ENCODE data around the gene OTOF.

OTOF gene

DNA sequence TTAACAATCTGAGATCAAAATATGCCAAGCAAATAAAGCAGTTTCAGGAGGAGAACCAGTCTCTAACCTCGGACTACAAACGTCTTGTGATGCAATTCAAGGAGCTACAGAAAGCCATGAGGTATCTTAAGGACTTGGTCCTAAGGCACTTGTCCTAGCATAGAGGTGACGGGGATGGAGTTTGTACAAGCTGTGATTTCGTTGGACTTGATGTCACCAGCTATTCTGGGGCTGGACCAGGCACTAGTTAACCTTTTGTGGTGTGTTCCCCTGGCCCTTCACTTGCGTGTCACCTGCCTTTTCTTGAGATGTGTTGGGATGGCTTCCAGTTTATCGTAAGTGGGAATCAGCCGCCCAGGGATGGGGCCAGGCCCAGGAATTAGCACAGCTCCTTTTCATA, 33.7 kb downstream of the OTOF start:
- DNase-seq, result no peak

GRCh38 chr2:26442707-26443106, 35.2 kb downstream of the OTOF start:
- no peak for DNase-seq

GRCh38 chr2:26442301-26442700, 35.6 kb downstream of the OTOF start:
- DNase-seq, result no peak

DNA sequence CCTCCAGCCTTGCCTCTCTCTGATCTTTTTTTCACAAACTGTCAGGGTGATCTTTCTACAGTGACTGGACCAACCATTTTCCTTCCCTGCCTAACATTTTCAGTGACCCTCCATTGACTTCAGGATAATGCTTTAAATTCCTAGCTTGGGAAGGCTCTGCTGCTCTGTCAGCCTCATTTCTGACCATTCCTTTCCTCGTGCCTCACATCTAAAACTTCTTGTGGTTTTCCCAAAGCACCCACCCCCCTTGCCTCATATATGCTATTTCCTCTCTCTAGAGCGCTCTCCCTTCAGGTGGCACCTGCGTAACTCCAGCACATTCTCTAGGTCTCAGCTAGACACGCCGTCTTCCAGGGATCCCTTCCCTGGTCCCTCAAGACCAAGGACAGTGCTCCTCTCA, 39.0 kb downstream of the OTOF start:
- DNase-seq, result no peak

DNA sequence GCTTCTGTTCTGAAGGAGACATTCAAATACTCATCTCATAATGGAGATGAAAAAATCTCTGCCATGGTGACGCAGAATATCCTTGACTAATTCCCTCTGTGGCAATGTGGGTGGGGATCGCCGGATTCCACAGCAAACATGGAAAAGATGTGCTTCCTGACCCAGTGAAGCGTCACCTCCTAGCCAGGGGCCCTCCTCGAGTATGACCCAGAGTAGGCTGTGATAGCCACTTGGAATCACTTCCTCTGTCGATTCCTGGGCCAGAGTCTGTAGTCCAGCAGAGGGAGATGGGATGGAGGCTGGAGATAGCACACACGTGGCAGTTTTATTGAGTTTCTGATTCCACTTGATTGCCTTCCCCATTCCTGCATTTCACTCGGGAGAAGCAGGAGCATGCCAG, 39.4 kb downstream of the OTOF start:
- no peak for DNase-seq

DNA sequence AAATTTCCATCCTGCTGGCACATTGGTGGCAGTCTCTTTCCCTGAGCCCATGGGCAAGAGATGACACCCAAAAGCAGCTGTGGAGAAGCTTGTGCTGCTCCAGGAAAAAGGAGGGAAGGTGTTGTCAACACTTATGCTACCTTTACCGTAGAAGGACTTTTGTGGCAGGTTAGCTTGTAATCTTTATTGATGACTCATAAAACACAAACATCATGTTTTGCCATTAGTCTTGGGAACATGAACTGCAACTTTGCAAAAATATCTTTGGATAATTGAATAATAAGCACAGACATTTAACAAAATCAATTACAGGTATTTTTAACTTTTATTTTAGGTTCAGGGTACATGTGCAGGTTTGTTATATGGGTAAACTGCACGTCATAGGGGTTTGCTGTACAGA, 42.8 kb downstream of the OTOF start:
- DNase-seq, result no peak

- DNase-seq, result no peak
Observed at GRCh38 chr2:26432859-26433258, 45.1 kb downstream of the OTOF start.

GRCh38 chr2:26432363-26432762, 45.6 kb downstream of the OTOF start:
- DNase-seq, result no peak

DNA sequence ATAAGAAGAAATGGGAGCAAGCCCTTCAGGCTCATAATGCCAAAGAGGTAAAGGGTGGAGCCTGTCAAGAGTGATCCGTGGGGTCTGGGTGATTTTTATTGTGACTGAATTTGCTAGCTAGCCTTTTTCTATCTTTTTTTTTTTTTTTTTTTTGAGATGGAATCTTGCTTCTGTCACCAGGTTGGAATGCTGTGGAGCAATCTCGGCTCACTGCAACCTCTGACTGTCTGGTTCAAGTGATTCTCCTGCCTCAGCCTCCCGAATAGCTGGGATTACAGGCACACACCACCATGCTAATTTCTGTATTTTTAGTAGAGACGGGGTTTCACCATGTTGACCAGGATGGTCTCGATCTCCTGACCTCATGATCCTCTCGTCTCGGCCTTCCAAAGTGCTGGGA, 47.1 kb downstream of the OTOF start:
- no peak for DNase-seq

- DNase-seq, result no peak
Observed at GRCh38 chr2:26429779-26430578, 47.9 kb downstream of the OTOF start.

- DNase-seq, result no peak
Observed at GRCh38 chr2:26428846-26429245, 49.1 kb downstream of the OTOF start.

DNA sequence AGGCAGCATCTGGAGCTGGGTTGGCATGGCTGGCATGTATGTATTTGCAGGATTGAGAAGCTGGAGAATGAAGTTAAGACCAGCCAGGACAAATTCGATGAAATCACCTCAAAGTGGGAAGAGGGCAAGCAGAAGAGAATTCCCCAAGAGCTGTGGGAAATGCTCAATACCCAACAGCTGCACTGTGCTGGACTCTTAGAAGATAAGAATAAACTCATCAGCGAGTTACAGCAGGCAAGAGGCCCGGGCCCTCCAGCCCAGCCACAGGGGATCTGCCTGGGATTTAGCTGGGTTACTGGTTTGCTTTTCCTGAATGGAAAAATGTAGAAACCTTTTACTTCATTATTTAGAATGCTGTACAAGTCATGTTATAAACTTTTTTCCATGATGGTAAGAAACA, 53.7 kb downstream of the OTOF start:
- DNase-seq, result no peak

DNA sequence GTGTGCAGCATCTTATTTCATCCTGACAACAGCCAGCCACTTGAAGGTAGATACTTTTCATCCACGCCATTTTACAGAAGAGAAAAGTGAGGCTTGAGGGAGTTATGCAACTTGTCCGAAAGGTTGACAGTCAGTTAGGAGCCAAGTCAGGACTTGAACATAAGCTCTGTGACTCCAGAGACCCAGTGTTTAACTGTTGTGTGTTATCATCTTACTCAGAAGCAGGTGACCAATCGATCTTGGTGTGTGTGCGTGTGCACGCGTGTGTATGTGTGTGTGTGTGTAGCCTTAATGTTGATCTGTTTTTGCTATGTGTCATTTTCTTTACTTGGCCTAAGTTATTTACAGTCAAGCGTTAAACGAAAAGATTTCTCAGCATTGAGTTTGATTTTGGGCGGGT, 54.2 kb downstream of the OTOF start:
- DNase-seq, result no peak

DNA sequence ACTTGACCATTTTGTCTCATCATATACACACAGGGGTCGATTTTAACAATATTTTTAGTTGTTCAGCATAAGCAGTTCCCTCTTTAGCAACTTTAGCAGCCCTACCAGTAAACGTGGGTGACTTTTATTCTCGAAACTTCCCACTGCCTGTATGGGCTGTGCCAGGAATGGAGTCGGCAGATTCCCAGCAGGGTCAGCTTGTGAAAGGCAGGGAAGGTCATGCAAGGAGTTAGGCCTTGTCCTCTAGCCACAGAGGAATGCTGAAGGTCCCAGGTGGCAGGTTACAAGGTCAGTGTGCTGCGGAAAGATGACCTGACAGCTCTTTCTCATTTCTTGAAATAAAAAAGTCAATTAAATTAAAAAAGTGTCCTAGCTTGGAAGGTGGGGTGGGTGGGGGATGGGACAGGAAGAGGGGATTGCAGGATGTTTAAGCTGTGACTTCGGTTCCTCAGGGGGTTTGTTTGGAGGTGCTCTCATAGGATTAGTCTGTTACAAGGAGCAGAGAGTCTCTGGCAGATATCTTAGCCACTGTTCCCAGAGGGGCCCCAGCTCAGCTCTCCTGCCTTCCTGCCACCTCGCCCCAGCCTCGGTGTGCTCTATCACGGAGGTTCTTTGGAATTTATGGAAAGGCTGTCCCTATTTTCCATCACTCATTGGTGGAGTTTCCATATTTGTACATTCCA, 54.8 kb downstream of the OTOF start:
- no peak for DNase-seq

DNA sequence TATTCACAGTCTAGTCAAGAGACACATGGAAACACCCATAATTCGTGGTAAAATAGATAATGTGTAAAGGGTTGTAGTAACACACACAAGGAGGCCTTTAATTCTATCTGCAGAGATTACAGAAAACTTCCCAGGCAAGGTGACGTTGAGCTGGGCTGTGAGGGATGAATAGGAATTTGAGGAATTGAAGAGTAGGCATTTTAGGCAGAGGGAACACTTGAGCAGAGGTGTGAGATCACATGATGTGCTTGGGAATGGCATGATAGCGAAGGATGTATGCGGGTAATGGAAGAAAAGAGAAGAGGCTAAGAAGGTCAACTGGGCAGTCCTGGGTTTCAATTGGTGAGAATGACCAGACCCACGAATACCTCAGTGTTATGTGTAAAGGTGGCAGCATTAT, 56.0 kb downstream of the OTOF start:
- DNase-seq, result no peak

GRCh38 chr2:26414311-26414710, 63.6 kb downstream of the OTOF start:
- no peak for DNase-seq

DNA sequence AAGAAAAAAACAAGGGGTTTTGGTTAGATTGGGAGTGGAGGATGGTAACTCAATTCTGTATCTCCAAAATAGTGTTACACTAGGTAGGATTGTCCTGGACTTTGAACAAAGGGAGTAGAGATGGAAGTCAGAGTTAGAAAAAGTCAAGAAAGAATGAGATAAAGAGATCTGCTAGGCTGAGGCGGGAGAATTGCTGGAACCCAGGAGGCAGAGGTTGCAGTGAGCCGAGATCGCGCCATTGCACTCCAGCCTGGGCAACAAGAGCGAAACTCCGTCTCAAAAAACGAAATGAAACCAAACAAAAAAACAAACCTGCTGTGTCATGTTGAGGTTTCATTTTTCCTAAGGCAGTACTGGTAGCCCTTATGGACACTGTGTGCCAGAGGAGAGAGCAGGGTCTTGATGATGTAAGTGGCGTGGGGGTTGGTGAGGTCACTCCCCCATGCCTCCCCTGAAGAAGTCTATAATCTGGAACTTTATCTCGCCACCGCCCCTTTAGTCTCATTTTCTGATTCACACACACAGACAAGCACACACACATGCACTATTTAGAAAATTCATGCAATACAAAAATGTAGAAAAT, 65.7 kb downstream of the OTOF start:
- no peak for DNase-seq

- no peak for DNase-seq
Observed at GRCh38 chr2:26411419-26411818, 66.5 kb downstream of the OTOF start.

DNA sequence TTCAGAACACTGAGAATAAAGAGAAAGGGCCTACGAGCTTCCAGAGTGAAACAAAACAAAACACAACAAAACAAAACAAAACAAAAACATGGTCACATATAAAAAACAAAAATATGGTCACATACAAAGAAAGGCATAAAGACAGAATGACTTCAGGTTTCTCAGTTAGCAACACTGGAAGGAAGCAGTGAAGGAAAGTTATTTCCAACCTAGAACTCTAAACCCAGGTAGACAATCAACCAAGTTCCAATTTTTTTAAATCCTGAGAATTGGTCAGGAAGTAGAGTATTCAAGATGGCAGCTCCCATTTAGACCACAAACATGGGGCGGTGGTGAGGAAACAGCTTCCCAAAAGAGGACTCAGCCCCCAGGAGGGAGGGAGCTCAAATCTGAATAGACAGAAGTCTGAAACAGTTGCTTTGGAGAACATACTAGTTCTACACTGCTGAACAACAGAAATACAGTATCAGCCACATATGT, 67.1 kb downstream of the OTOF start:
- DNase-seq, result no peak

- DNase-seq, result no peak
Observed at GRCh38 chr2:26409785-26410184, 68.1 kb downstream of the OTOF start.

- no peak for DNase-seq
Observed at GRCh38 chr2:26407526-26407925, 70.4 kb downstream of the OTOF start.
